Liver (tissue), 9 donors: ENCODE measurements around the gene FLT1. TPM values are rescaled to one million over a fixed set of nuclear protein-coding genes. Genes with fewer than 3 reads are reported as not detected.

ENCODE experiments used
- DNase-seq: peaks from one replicate; pipeline ENCODE4 v3.0.0-alpha.2; 2017; ENCODE audit warnings: low spot score
- H3K27ac ChIP-seq, 2 donors: one replicate each; pipeline ENCODE4 v1.7.0; 2013; ENCODE audit warnings: inconsistent platforms in 2 of 2, low read length in 2 of 2, control low read depth in 1 of 2, low read depth in 1 of 2, mild to moderate bottlenecking in 1 of 2
- H3K27me3 ChIP-seq, 4 donors: one replicate each; pipeline versions ENCODE4 v1.6.1 to v1.7.0; 2013; ENCODE audit warnings: low read length in 3 of 4, inconsistent platforms in 1 of 4, mild to moderate bottlenecking in 1 of 4, moderate library complexity in 1 of 4; ENCODE audit not compliant: control insufficient read depth in 4 of 4, insufficient read depth in 4 of 4
- H3K36me3 ChIP-seq, 4 donors: one replicate each; pipeline versions ENCODE4 v1.6.1 to v1.7.0; 2013; ENCODE audit warnings: low read length in 3 of 4, mild to moderate bottlenecking in 3 of 4, low read depth in 1 of 4, moderate library complexity in 1 of 4; ENCODE audit not compliant: control insufficient read depth in 4 of 4, insufficient read depth in 3 of 4
- H3K4me1 ChIP-seq, 4 donors: one replicate each; pipeline versions ENCODE4 v1.6.1 to v1.7.0; 2013; ENCODE audit warnings: low read length in 3 of 4, mild to moderate bottlenecking in 3 of 4, moderate library complexity in 1 of 4; ENCODE audit not compliant: control insufficient read depth in 4 of 4, insufficient read depth in 4 of 4
- H3K4me3 ChIP-seq, 3 donors: one replicate each; pipeline versions ENCODE4 v1.6.1 to v1.7.0; 2013; ENCODE audit warnings: low read length in 3 of 3, control low read depth in 1 of 3, low read depth in 1 of 3, mild to moderate bottlenecking in 1 of 3
- H3K9ac ChIP-seq, 2 donors: one replicate each; pipeline ENCODE4 v1.7.0; 2013; ENCODE audit warnings: low read length in 2 of 2, mild to moderate bottlenecking in 2 of 2, moderate library complexity in 2 of 2, control low read depth in 1 of 2, low read depth in 1 of 2
- H3K9me3 ChIP-seq, 4 donors: one replicate each; pipeline versions ENCODE4 v1.6.1 to v1.7.0; 2013; ENCODE audit warnings: low read length in 3 of 4; ENCODE audit not compliant: control insufficient read depth in 4 of 4
- ATF3 ChIP-seq: IDR thresholded peaks from 2 replicates; pipeline ENCODE4 v1.6.1; 2016; ENCODE audit warnings: antibody characterized with exemption
- EGR1 ChIP-seq, 2 donors: IDR thresholded peaks; 2 replicates each; pipeline ENCODE4 v1.6.1; 2016 to 2018; ENCODE audit warnings: antibody characterized with exemption in 2 of 2, low read depth in 2 of 2
- FOXA1 ChIP-seq: IDR thresholded peaks from 2 replicates; pipeline ENCODE4 v1.6.1; 2016; ENCODE audit warnings: antibody characterized with exemption
- GABPA ChIP-seq, 2 donors: IDR thresholded peaks in 1 of 2; conservative IDR thresholded peaks in 1 of 2; 2 replicates each; pipeline ENCODE4 v1.6.1; 2016; ENCODE audit warnings: antibody characterized with exemption in 2 of 2, mild to moderate bottlenecking in 1 of 2, moderate library complexity in 1 of 2
- HNF4G ChIP-seq: IDR thresholded peaks from 2 replicates; pipeline ENCODE4 v1.6.1; 2016; ENCODE audit warnings: antibody characterized with exemption
- JUND ChIP-seq, 2 donors: IDR thresholded peaks; 2 replicates each; pipeline ENCODE4 v1.6.1; 2016; ENCODE audit warnings: antibody characterized with exemption in 2 of 2
- MAX ChIP-seq: IDR thresholded peaks from 2 replicates; pipeline ENCODE4 v1.6.1; 2016; ENCODE audit warnings: antibody characterized with exemption
- RAD21 ChIP-seq, 2 donors: IDR thresholded peaks; 2 replicates each; pipeline ENCODE4 v1.6.1; 2016; ENCODE audit warnings: antibody characterized with exemption in 2 of 2, mild to moderate bottlenecking in 2 of 2
- REST ChIP-seq: IDR thresholded peaks from 2 replicates; pipeline ENCODE4 v1.6.1; 2016; ENCODE audit warnings: antibody characterized with exemption, mild to moderate bottlenecking
- TAF1 ChIP-seq: conservative IDR thresholded peaks from 2 replicates; pipeline ENCODE4 v1.6.1; 2016; ENCODE audit warnings: antibody characterized with exemption, mild to moderate bottlenecking
- ZBTB33 ChIP-seq: IDR thresholded peaks from 2 replicates; pipeline ENCODE4 v1.6.1; 2016; ENCODE audit warnings: antibody characterized with exemption
- WGBS: extraction: QIAGEN DNeasy Blood & Tissue Kit; methylation state at CpG from one replicate; pipeline ENCODE4 v1.1.7; 2013; 5-methylcytosine and 5-hydroxymethylcytosine counted together
- polyA plus RNA-seq, 2 donors: library from polyadenylated mRNA; stranded (reverse) in 1 of 2; unstranded in 1 of 2; fragments of 200-250 nt in 1 of 2; fragments of >200 nt in 1 of 2; fragmentation: Nextera tagmentation in 1 of 2; extraction: Ambion mirVana in 1 of 2; gene quantifications; one replicate each; pipeline versions ENCODE4 v1.2.1 to v1.2.3, GENCODE V29; 2013 to 2015
- total RNA-seq, 2 donors: library from RNA; depleted of rRNA; stranded (reverse); fragments of >200 nt; gene quantifications; one replicate each; pipeline ENCODE4 v1.2.3, GENCODE V29; 2014
- donor health status: healthy.
- donor health status: healthy.
- donor health status: healthy.
- donor health status: healthy.
- donor health status: healthy.

The FLT1 gene
- total and polyA plus RNA-seq, 4 donors: 4.1 to 19.7 (median 9.3) TPM

- H3K27ac ChIP-seq: peak overlapping the region; percentile 68 to 75
- H3K4me3 ChIP-seq: peak overlapping the region in 2 of 3 donors; percentile 45 to 52
- H3K9ac ChIP-seq: no peak overlapping the region
- H3K27me3 ChIP-seq: peaks cover 0 to 27% (median 10%) of the 10 kb centered on the region in 4 donors
- peaks cover 14 to 21% (median 18%) of the 10 kb centered on the region in 4 donors for H3K4me1 ChIP-seq
- 2% methylated on average over 30 of the region's 30 CpGs for whole genome bisulfite sequencing
- TF ChIP-seq TAF1: no peak
- no peak for TF ChIP-seq MAX
- TF ChIP-seq FOXA1: no peak
- TF ChIP-seq GABPA (IDR thresholded peaks at IDR 0.05 in 1 of 2, conservative IDR thresholded peaks at IDR 0.05 in 1 of 2): no peak
- no peak for TF ChIP-seq EGR1 (IDR thresholded peaks at IDR 0.05; ENCODE audit: low read depth in 2 of 2)
- no peak for TF ChIP-seq REST
- no peak for TF ChIP-seq ZBTB33
- TF ChIP-seq JUND (IDR thresholded peaks at IDR 0.05): no peak
- no peak for TF ChIP-seq ATF3
- no peak for TF ChIP-seq RAD21 (IDR thresholded peaks at IDR 0.05)
- no peaks in the 10 kb centered on the region for H3K36me3 ChIP-seq
- no peak for DNase-seq
- no peaks in the 10 kb centered on the region for H3K9me3 ChIP-seq
Observed at GRCh38 chr13:28494504-28494777, 487 bp downstream of the FLT1 start.

GRCh38 chr13:28493740-28494503, 1.0 kb downstream of the FLT1 start:
- DNase-seq: no peak
- no peaks in the 10 kb centered on the region for H3K9me3 ChIP-seq
- 4% methylated on average over 60 of the region's 60 CpGs for WGBS
- peak overlapping the region in 2 of 3 donors; percentile 45 to 52 for H3K4me3 ChIP-seq
- TF ChIP-seq REST (no peak), HNF4G (no peak), MAX (no peak)
- H3K36me3 ChIP-seq: no peaks in the 10 kb centered on the region
- H3K4me1 ChIP-seq: peaks cover 14 to 21% (median 18%) of the 10 kb centered on the region in 4 donors
- no peak overlapping the region for H3K9ac ChIP-seq
- H3K27me3 ChIP-seq: peaks cover 0 to 24% (median 10%) of the 10 kb centered on the region in 4 donors
- peak overlapping the region; percentile 68 to 75 for H3K27ac ChIP-seq
